Right renal pelvis (tissue), 4 donors: ENCODE results near the gene MYCN. TPM values are rescaled to one million over a fixed set of nuclear protein-coding genes. Genes with fewer than 3 reads are reported as not detected.
"Not testable (repeated sequence)": the region's sequence is repeated elsewhere in the genome, so short reads cannot be mapped to it uniquely, and the experiment has no call there.

Source experiments
- DNase-seq, 4 donors: peaks; one replicate each; pipeline ENCODE4 v3.0.0-alpha.2; 2013; ENCODE audit warnings: low read depth in 4 of 4, low spot score in 3 of 4, missing footprints in 1 of 4
- polyA plus RNA-seq, 4 donors: library from polyadenylated mRNA; unstranded; fragments of 120-200 nt; gene quantifications; one replicate each; pipeline ENCODE4 v1.2.1, GENCODE V29; 2013; ENCODE audit not compliant: insufficient read length in 4 of 4

The MYCN gene
- polyA plus RNA-seq = 10 to 100 TPM; 31.7 to 37.1 (median 36.3) TPM

GRCh38 chr2:15939854-15940660, at the start of gene MYCN:
Gene MYCN, plus strand, starts transcription at chr2:15940550. Its CDS starts 1,515 bp downstream, at chr2:15942065.
- DNase-seq = peak; percentile 69 to 88 (median 82)

- no peak for DNase-seq
Measured at GRCh38 chr2:15890936-15891905, 49.1 kb upstream of the MYCN start.

GRCh38 chr2:15892151-15892880, 48.0 kb upstream of the MYCN start:
- DNase-seq = no peak

DNA sequence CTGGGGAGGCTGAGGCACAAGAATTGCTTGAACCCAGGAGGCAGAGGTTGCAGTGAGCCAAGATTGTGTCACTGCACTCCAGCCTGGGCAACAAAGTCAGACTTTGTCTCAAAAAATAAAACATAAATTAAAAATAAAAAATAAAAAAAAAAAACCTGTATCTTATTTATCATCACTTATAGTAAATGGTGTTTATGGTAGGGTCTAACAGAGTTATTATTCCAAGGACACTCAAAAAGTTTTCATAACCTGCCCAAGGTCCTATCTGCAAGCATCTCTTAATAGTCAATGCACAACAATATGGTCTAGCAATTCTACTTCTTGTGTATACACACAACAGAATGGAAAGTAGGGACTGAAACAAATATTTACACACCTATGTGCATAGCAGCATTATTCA, 47.3 kb upstream of the MYCN start:
- DNase-seq = no peak

GRCh38 chr2:15893689-15894480, 46.5 kb upstream of the MYCN start:
- DNase-seq = no peak

- DNase-seq = no peak
Measured at GRCh38 chr2:15894481-15895144, 45.7 kb upstream of the MYCN start.

- DNase-seq = no peak
Measured at GRCh38 chr2:15895615-15896469, 44.5 kb upstream of the MYCN start.

DNA sequence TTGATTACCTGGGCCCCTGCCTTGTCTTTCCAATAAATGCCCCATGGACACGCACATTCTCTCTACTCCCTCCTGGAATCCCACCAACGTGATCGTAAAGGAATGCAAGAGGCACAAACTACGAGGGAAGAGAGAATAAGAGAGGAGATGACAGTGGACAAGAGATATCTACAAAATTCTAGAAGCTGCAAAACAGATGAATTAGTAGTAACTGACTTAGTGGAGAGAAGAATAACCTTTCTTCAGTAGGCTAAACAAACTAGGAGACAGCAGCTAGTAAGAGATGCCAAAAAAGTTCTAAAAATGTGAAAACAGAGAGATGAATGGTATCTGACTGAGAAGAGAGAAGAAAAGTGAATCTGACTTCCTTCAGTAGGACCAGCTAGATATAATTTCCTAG, 43.5 kb upstream of the MYCN start:
- no peak for DNase-seq

DNA sequence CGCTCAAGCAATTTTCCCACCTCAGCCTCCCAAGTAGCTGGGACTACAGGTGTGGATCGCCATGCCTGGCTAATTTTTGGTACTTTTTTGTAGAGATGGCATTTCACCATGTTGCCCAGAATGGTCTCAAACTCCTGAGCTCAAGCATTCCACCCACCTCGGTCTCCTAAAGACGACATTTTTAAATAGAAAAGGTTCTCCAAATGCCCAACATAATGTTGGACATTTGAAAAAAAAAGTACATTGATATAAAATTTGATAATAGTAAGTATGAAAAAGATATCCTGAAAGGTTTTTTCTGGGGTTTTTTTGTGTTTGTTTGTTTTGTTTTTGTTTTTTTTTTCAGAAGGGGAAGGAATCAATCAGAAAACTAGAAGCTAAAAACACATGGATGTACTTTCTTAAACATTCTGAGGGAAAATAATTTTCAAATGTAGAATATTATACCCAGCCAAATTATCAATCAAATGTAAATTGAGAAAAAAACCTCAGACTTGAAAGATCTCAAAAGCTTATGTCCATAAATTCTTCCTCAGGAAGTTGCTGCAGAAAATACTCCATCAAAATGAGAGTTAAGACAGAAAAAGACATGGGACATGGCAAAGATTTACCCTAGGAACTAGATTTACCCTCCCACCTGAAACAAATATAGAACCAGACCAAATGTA, 42.8 kb upstream of the MYCN start:
- DNase-seq = no peak

DNA sequence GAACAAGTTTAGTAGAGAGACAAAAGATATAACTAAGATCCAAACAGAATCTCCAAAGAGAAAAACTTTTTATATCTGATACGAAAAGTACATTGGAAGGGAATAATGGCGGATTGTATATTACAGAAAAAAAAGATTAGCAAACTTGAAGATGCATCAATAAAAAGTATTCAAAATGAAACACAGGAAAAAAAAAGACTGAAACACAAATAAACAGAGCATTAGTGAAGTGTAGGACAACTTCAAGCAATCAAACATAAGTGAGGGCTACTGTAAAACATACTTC, 41.1 kb upstream of the MYCN start:
- DNase-seq = no peak

DNA sequence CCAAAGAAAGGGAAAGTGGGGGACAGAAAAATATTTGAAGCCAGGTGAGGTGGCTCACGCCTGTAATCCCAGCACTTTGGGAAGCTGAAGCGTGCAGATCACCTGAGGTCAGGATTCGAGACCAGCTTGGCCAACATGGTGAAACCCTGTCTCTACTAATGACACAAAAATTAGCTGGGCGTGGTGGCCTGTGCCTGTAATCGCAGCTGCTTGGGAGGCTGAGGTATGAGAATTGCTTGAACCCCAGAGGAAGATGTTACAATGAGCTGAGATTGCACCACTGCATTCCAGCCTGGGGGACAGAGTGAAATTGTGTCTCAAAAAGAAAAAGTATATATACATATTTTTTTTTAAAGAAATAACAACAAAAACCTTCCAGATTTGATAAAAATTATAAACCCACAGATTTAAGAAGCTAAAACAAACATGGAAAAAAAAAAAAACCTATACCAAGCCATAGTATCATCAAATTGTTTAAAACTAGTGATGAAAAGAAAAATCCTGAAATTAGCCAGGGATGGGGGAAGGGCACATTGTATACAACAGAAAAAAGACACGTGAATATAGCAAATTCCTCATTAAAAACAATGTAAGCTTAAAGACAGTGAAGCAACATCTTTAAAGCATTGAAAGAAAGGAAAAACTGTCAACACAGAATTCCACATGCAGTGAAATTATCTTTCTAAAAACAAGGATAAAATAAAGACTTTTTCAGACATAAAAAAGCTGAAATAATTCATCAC, 40.4 kb upstream of the MYCN start:
- DNase-seq = no peak

GRCh38 chr2:15901095-15901807, 39.1 kb upstream of the MYCN start:
- no peak for DNase-seq

GRCh38 chr2:15901808-15902130, 38.6 kb upstream of the MYCN start:
- DNase-seq = no peak

- DNase-seq = not testable (repeated sequence)
Measured at GRCh38 chr2:15903910-15904309, 36.4 kb upstream of the MYCN start.

DNA sequence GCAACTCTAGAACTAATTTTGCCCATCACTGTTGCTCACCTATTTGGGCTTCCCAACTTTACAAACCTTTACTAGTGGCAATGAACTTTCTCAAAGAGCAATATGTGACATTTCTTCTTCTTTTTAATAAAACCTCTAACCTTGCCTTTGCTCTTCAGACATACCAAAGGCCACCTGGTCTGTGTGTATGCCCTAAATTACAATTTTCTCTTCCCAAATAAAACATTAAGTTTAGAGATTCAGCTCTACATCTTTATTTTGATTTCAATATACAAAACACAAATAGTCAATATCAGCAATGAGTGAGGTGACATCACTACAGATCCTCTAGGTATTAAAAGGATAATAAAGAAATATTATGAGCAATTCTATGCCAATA, 35.1 kb upstream of the MYCN start:
- DNase-seq = no peak

- DNase-seq = no peak
Measured at GRCh38 chr2:15905986-15906491, 34.3 kb upstream of the MYCN start.

DNA sequence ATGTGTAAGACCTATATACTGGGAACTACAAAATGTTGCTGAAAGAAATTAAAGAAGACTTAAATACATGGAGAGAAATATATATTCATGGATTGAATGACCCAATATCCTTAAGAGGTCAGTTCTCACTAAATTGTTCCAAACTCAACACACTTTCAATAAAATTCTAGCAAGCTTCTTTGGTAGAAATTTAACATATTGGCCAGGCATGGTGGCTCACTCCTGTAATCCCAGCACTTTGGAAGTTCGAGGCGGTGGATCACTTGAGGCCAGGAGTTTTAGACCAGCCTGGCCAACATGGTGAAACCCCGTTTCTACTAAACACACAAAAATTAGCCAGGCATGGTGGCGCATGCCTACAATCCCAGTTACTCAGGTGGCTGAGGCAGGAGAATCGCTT, 33.6 kb upstream of the MYCN start:
- DNase-seq = no peak
